ENCODE measurements around the gene NEK4. TPM values are rescaled to one million over a fixed set of nuclear protein-coding genes. Genes with fewer than 3 reads are reported as not detected.

NEK4 gene
- total and polyA plus RNA-seq, 2 donors (not counting 1 experiment from before 2014, with no cell fraction given), result 9.0 to 33.8 TPM

GRCh38 chr3:52743152-52743551 is 27.6 kb downstream of the NEK4 start:
- ATAC-seq (ENCODE audit: low read depth), result no peak
- Mint-ChIP-seq H3K27ac (no peak overlapping the region), H3K9me3 (ENCODE audit: insufficient read depth) (no peaks in the 10 kb centered on the region), H3K27me3 (no peaks in the 10 kb centered on the region), H3K4me3 (no peak overlapping the region), H3K4me1 (no peaks in the 10 kb centered on the region)
- Histone ChIP-seq H3K36me3 (replicated peaks in 1 of 2; ENCODE audit: control extremely low read depth in 1 of 2, control insufficient read depth in 1 of 2, extremely low read depth in 1 of 2, insufficient read depth in 2 of 2, low read length in 1 of 2) (peaks cover 8 to 41% of the 10 kb centered on the region in 2 experiments), H3K79me2 (ENCODE audit: control insufficient read depth, insufficient read depth, low read length) (no peaks in the 10 kb centered on the region), H4K20me1 (ENCODE audit: control insufficient read depth, insufficient read depth, low read length, poor library complexity, severe bottlenecking) (no peaks in the 10 kb centered on the region), H3K27me3 (replicated peaks in 1 of 4; ENCODE audit: control extremely low read depth in 1 of 4, control insufficient read depth in 3 of 4, insufficient read depth in 4 of 4, low read length in 3 of 4) (no peaks in the 10 kb centered on the region), H3K4me3 (ENCODE audit: control extremely low read depth in 1 of 5, extremely low read depth in 1 of 5, insufficient read depth in 1 of 5, low read depth in 2 of 5, low read length in 4 of 5) (no peak overlapping the region), H3K9me3 (ENCODE audit: control extremely low read depth in 1 of 3, control insufficient read depth in 2 of 3, insufficient read depth in 1 of 3, low read length in 2 of 3) (no peaks in the 10 kb centered on the region), H3K9ac (ENCODE audit: low read length) (no peak overlapping the region), H3K27ac (ENCODE audit: low read length in 2 of 2) (no peak overlapping the region), H3K4me1 (ENCODE audit: control insufficient read depth in 2 of 2, insufficient read depth in 2 of 2, low read length in 2 of 2) (no peaks in the 10 kb centered on the region), H2AFZ (ENCODE audit: insufficient read depth, low read depth, low read length, poor library complexity, severe bottlenecking) (no peak overlapping the region), H3K4me2 (replicated peaks; ENCODE audit: low read depth, low read length, poor library complexity, severe bottlenecking) (no peak overlapping the region)
- no peak for DNase-seq
- ChIA-PET CTCF (interaction anchor here (1.0 to 3.2 kb wide), 7 partner anchors 15 to 329 kb away, joined by 3 to 18 read pairs (median 6); no protein-coding TSS in a partner anchor), POLR2A (no interaction called here)
- TF ChIP-seq CTCF (IDR thresholded peaks at IDR 0.05), result no peak
- TF ChIP-seq EZH2 (IDR thresholded peaks at IDR 0.05; ENCODE audit: borderline replicate concordance, insufficient read depth, low read depth, low read length, poor library complexity, severe bottlenecking), result no peak
- intact Hi-C loops (cut with micrococcal nuclease), result no loop called here
- WGBS (ENCODE audit: insufficient coverage), result 96% methylated on average over 4 of the region's 5 CpGs

GRCh38 chr3:52742418-52743041 is 28.2 kb downstream of the NEK4 start:
- Histone ChIP-seq H3K36me3 (replicated peaks in 1 of 2; ENCODE audit: control extremely low read depth in 1 of 2, control insufficient read depth in 1 of 2, extremely low read depth in 1 of 2, insufficient read depth in 2 of 2, low read length in 1 of 2) (peaks cover 8 to 41% of the 10 kb centered on the region in 2 experiments), H3K9me3 (ENCODE audit: control extremely low read depth in 1 of 3, control insufficient read depth in 2 of 3, insufficient read depth in 1 of 3, low read length in 2 of 3) (no peaks in the 10 kb centered on the region), H2AFZ (ENCODE audit: insufficient read depth, low read depth, low read length, poor library complexity, severe bottlenecking) (no peak overlapping the region), H3K27ac (ENCODE audit: low read length in 2 of 2) (no peak overlapping the region), H3K79me2 (ENCODE audit: control insufficient read depth, insufficient read depth, low read length) (no peaks in the 10 kb centered on the region), H3K4me2 (replicated peaks; ENCODE audit: low read depth, low read length, poor library complexity, severe bottlenecking) (no peak overlapping the region), H3K27me3 (replicated peaks in 1 of 4; ENCODE audit: control extremely low read depth in 1 of 4, control insufficient read depth in 3 of 4, insufficient read depth in 4 of 4, low read length in 3 of 4) (no peaks in the 10 kb centered on the region), H4K20me1 (ENCODE audit: control insufficient read depth, insufficient read depth, low read length, poor library complexity, severe bottlenecking) (no peaks in the 10 kb centered on the region), H3K9ac (ENCODE audit: low read length) (no peak overlapping the region), H3K4me1 (ENCODE audit: control insufficient read depth in 2 of 2, insufficient read depth in 2 of 2, low read length in 2 of 2) (no peaks in the 10 kb centered on the region), H3K4me3 (ENCODE audit: control extremely low read depth in 1 of 5, extremely low read depth in 1 of 5, insufficient read depth in 1 of 5, low read depth in 2 of 5, low read length in 4 of 5) (no peak overlapping the region)
- Mint-ChIP-seq H3K27ac (no peak overlapping the region), H3K9me3 (ENCODE audit: insufficient read depth) (no peaks in the 10 kb centered on the region), H3K4me3 (no peak overlapping the region), H3K4me1 (no peaks in the 10 kb centered on the region), H3K27me3 (no peaks in the 10 kb centered on the region)
- intact Hi-C loops (cut with micrococcal nuclease), result loop anchor here (1.0 kb wide), 3 partner anchors 57 to 304 kb away; partner anchors contain the start of gene SFMBT1
- ChIA-PET POLR2A (no interaction called here), CTCF (interaction anchor here (0.6 to 3.2 kb wide), 9 partner anchors 16 to 608 kb away, joined by 3 to 18 read pairs (median 5); no protein-coding TSS in a partner anchor)
- 90% methylated on average over 2 of the region's 3 CpGs for WGBS (ENCODE audit: insufficient coverage)
- ATAC-seq (ENCODE audit: low read depth), result no peak
- TF ChIP-seq EZH2 (IDR thresholded peaks at IDR 0.05; ENCODE audit: borderline replicate concordance, insufficient read depth, low read depth, low read length, poor library complexity, severe bottlenecking), result no peak
- peak; percentile 77 for TF ChIP-seq CTCF (IDR thresholded peaks at IDR 0.05)
- DNase-seq, result peak; percentile 58

Data from B cell (primary cell).